ENCODE results near the gene LFNG.

DNA sequence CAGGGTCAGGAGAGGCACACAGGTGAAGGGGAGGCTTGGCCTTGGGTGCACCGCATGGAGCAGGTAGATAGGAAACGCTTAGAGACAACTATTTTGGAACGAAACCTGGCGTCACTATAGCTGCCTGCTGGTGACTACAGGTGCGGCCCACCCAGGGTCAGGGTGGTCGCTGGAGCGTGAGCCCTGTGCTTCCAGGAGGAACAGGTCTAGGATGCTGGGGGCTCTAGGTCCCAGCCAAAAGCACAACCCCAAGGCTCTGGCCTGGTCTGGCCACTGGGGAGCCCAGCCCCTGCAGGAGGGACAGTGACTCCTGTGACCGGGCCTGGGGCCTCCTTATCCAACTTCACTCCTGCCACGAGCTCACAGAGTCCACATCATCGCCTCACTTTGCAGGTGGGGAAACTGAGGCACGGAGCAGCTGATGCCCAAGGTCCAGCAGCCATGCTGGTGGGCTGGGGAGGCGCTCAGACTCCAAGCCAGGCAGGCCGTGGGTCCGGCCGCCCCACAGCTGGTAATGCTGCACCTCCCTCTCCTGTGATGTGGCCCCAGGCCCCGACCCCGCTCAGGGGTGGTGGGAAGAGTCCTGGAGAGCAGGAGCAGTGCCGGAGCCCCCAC lies 9.0 kb downstream of the LFNG start:
- no peak for TF ChIP-seq KLF16 (CRISPR knock-in tag; IDR thresholded peaks at IDR 0.05)
- no peak for TF ChIP-seq ZNF335 (CRISPR knock-in tag; IDR thresholded peaks at IDR 0.05)
- no peak for TF ChIP-seq POLR2A (IDR thresholded peaks at IDR 0.05; ENCODE audit: insufficient read depth in 1 of 2, low read depth in 2 of 2, low read length in 2 of 2)
- no peak for TF ChIP-seq ZIK1 (CRISPR knock-in tag; IDR thresholded peaks at IDR 0.05; ENCODE audit: borderline replicate concordance, low read depth)
- no peak for TF ChIP-seq SMAD3 (CRISPR knock-in tag; IDR thresholded peaks at IDR 0.05)
- no peak for TF ChIP-seq ATF7-NPFF (CRISPR knock-in tag; IDR thresholded peaks at IDR 0.05; ENCODE audit: low read depth)
- TF ChIP-seq, protein P1, sequence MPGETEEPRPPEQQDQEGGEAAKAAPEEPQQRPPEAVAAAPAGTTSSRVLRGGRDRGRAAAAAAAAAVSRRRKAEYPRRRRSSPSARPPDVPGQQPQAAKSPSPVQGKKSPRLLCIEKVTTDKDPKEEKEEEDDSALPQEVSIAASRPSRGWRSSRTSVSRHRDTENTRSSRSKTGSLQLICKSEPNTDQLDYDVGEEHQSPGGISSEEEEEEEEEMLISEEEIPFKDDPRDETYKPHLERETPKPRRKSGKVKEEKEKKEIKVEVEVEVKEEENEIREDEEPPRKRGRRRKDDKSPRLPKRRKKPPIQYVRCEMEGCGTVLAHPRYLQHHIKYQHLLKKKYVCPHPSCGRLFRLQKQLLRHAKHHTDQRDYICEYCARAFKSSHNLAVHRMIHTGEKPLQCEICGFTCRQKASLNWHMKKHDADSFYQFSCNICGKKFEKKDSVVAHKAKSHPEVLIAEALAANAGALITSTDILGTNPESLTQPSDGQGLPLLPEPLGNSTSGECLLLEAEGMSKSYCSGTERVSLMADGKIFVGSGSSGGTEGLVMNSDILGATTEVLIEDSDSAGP (CRISPR knock-in tag; IDR thresholded peaks at IDR 0.05; ENCODE audit: borderline replicate concordance), result no peak
- TF ChIP-seq, protein P2, sequence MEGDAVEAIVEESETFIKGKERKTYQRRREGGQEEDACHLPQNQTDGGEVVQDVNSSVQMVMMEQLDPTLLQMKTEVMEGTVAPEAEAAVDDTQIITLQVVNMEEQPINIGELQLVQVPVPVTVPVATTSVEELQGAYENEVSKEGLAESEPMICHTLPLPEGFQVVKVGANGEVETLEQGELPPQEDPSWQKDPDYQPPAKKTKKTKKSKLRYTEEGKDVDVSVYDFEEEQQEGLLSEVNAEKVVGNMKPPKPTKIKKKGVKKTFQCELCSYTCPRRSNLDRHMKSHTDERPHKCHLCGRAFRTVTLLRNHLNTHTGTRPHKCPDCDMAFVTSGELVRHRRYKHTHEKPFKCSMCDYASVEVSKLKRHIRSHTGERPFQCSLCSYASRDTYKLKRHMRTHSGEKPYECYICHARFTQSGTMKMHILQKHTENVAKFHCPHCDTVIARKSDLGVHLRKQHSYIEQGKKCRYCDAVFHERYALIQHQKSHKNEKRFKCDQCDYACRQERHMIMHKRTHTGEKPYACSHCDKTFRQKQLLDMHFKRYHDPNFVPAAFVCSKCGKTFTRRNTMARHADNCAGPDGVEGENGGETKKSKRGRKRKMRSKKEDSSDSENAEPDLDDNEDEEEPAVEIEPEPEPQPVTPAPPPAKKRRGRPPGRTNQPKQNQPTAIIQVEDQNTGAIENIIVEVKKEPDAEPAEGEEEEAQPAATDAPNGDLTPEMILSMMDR (CRISPR knock-in tag; IDR thresholded peaks at IDR 0.05), result no peak
- no peak for TF ChIP-seq ELF1 (CRISPR knock-in tag; IDR thresholded peaks at IDR 0.05)

Data from HepG2 (cell line).